Activated CD4-positive, CD25-positive, alpha-beta regulatory T cell treated with anti-CD3 and anti-CD28 coated beads, Interleukin-2, amount 50 U/mL, for 72 hours (primary cell): ENCODE data around the gene USP10.
"Not testable (repeated sequence)": the region's sequence is repeated elsewhere in the genome, so short reads cannot be mapped to it uniquely, and the experiment has no call there.

Experiments
- DNase-seq: peaks from one replicate; pipeline ENCODE4 v3.0.0; 2021

Gene USP10

DNA sequence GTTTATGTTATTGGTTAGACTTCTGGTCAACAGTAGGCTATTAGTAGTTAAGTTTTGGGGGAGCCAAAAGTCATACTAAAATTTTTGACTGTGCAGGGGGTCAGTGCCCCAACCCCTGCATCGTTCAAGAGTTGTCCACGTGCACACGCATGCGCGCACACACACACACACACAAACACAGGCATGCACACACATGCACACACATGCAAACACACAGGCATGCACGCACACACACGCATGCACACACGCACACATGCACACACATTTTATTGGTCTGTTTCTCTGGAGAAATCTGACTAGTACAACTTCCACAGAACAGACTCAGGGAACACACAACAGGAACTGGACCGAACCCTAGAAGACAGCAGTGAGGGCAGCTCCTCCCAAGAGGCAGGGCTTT, 24.4 kb upstream of the USP10 start:
- DNase-seq, result no peak

DNA sequence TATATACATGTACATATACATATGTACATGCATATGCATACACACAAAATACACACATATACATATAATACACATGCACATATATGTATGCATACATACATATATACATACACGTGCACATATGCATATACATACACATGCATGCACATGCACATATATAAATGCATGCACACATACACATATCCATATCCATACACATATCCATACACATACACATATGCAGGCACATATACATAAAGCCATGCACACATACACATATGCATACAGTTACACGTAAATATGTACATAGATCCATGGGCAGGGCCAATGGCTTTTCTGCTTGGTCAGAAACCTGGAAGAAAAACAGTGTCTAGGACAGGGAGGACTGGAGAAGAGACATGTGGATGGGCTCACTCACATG, 23.9 kb upstream of the USP10 start:
- DNase-seq, result no peak

DNA sequence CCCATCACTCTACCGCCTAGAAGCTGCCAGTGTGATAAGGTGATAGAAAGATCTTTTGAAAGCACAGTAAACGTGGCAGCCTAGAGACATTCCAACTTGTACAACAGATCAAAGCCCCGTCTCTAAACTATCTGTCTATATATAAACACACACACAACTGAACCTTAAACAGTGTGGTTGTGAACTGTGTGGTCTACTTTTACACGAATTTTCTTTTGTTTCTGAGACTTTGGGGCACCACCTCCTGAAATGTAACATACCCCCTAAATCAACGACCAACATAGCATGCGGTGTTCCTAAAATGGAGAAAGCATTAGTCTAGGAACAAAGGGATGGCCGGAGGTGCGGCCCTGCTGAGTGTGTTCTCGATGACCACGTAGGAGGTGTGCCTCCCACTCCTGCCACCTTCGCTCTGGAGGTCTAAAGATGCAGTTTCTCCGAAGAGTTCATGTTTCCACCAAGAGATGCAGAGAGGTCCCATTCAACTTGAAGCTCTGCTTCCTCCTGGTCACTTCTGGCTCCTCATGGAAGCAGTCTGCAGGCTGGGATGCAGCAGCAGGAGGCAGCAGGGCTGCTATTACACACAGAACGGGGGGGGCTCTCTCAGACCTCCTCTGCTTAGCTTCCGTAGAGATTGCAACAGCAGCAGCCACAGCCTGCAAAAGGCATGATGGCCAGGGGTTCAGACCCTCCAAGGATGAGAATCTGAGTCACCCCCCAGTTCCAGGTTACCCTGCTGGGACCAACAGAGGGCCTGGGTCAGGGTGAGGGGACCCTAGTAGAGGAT, 22.6 kb upstream of the USP10 start:
- no peak for DNase-seq

DNA sequence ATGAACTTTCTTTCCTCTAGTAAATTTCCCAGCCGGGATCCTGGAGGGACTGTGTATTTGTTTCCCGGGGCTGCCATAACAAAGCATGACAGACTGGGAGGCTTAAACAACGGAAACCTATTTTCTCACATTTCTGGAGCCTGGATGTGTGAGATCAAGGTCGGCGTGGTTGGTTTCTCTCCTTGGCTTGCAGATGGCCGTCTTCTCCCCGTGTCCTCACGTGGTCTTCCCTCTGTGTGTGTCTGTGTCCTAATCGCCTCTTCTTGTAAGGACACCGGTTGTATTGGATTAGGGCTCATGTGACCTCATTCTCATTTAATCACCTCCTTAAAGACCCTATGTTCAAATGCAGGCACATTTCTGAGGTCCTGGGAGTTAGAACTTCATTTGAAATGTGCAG, 22.0 kb upstream of the USP10 start:
- DNase-seq, result no peak

DNA sequence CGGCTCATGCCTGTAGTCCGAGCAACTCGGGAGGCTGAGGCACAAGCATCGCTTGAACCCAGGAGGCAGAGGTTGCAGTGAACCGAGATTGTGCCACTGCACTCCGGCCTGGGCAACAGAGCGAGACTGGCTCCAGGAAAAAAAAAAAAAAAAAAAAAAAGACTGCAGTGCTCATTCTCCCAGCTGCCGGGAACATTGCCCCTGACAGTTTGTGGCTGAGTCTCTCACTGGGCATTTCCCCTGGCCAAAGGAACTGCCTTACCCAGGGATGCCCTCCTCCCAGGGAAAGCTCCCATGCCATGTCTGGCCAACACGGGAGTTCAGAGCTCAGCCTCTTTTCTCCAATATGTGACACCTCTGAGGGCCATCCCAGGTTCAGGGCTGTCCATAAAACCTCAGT, 21.3 kb upstream of the USP10 start:
- no peak for DNase-seq

DNA sequence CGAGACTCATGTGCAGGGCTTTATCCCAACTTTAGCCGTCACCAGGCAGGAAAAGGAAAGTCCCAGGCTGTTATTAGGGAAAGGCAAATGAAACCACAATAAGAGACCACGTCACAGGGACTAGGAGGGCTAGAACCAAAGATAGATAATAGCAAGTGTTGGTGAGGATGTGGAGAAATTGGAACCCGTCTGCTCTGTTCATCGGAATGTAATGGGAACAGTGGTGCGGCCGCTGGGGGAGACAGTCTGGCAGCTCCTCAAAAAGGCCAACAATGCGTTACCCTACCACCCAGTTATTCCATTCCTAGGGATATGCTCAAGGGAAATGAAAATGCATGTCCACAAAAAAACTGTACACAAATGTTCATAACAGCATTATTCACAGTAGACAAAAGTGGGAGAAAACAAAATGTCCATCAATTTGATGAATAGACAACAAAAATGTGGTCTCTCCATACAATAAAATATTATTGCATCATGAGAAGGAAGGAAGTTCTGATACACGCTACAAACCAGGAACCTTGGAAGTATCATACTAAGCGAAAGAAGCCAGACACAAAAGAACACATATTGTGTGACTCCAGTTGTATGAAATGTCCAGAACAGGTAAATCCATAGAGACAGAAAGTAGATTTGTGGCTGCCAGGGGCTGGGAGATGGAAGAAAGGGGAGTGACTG, 19.5 kb upstream of the USP10 start:
- no peak for DNase-seq

DNA sequence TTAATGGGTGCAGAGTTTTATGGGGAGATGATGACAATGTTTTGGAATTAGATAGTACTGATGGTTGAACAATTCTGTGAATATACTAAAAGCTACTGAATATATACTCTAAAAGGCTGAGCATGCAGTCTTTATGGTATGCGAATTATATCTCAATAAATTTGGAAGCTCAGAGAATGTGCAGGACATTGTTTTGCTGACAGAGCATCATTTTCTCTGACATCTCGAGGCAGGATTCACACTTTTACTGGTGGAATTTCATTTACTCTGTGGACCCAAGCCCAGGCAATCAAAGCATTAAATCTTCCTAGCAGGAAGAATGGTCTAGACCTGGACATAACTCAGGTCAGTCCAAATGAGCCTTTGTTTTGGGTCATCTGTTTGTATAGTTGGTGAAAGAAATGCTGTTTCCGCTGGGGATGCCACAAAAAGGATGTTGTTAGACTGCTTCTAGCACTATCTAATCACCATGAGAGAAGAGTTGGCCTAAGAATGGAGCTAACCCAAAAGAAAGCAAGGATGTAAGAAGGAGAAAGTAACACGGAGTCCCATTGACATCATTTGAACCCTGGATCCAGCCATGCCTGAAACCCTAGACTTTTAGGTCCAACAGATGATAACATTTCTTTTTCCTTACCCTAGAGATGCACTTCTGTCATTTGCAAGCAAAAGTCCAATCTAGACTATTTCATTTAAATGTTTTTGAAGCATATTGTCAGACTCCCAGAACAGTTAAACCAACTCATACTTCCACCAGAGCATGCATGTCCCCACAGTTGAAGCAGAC, 18.8 kb upstream of the USP10 start:
- no peak for DNase-seq

- DNase-seq, result no peak
Measured at GRCh38 chr16:84683691-84684591, 15.9 kb upstream of the USP10 start.

DNA sequence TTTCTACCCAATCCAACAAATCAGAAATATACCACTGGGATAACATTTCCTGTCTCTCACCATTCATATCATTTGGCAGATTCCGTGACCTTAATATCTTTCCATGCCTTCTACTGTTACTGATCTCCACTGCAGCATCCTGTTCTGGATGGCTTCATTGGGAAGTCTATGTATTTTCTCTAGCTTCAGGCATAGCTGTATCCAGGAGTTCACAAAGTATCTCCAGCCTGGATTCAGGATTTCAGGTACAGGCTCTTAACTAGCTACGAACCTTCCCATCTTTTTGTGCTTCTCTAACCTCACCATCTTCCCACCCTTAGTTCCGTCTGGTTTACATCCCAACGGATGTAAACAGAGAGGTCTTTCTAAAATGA, 15.2 kb upstream of the USP10 start:
- no peak for DNase-seq

GRCh38 chr16:84685210-84685609, 14.6 kb upstream of the USP10 start:
- no peak for DNase-seq

DNA sequence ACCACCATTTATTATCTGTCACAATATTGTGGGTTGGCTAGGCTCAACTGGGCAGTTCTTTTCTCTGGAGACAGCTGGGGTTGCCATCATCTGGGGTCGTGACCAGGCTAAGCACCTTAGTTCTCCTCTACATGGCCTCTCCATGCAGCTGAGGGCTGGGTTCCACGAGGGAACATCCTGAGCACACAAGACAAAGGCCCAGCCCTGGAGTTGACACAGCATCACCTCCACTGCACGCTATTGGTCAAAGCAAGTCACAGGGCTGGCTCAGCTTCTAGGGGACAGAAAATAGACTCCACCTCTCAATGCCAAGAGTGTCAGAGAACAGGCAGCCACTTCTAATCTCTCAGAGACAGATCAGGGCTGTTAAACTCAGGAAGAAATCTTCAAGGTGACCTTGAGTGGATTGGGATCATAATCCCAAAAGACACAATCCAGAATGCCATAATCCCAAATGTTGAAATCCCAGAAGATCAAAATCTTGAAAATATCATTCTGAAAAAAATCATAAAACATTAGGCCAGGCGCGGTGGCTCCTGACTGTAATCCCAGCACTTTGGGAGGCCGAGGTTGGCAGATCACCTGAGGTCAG, 13.0 kb upstream of the USP10 start:
- no peak for DNase-seq

DNA sequence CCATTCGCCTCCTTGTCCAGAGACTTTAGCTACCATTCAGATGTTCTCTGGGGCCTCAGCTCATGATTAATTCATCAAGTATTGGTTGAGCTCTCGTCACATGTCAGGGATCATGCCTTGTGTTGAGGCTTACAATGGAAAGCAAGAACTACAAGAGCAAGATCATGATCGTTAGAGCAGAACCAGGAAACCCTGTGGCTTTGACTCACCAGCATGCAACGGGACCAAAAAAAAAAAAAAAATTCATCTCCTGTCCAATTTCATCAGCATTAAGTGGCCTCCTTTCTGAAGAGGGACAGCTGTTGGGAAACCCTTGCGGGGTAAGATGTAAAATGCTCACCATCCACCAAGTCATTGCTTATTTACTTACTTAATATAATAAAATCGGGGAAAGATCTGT, 12.1 kb upstream of the USP10 start:
- no peak for DNase-seq

GRCh38 chr16:84688163-84688562, 11.6 kb upstream of the USP10 start:
- DNase-seq, result not testable (repeated sequence)

DNA sequence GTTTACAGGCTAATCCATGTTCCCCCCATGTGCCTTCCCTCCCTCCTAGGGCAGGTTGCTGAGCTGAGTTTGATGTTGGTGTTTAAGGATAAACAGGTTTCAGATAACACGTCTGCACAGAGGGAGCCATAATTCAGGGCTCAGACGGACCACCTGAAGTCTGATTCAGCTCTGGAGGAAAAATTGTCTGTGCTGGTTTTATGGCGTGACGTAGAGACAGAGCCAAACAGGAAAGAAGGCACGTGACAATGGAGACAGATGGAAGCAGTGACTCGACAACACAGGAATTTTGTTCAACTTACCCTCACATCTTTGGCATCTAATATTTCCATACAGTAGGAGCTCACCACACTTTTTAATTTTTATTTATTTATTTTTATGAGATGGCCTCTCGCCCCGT, 10.7 kb upstream of the USP10 start:
- DNase-seq, result no peak

- no peak for DNase-seq
Measured at GRCh38 chr16:84690088-84690819, 9.5 kb upstream of the USP10 start.

DNA sequence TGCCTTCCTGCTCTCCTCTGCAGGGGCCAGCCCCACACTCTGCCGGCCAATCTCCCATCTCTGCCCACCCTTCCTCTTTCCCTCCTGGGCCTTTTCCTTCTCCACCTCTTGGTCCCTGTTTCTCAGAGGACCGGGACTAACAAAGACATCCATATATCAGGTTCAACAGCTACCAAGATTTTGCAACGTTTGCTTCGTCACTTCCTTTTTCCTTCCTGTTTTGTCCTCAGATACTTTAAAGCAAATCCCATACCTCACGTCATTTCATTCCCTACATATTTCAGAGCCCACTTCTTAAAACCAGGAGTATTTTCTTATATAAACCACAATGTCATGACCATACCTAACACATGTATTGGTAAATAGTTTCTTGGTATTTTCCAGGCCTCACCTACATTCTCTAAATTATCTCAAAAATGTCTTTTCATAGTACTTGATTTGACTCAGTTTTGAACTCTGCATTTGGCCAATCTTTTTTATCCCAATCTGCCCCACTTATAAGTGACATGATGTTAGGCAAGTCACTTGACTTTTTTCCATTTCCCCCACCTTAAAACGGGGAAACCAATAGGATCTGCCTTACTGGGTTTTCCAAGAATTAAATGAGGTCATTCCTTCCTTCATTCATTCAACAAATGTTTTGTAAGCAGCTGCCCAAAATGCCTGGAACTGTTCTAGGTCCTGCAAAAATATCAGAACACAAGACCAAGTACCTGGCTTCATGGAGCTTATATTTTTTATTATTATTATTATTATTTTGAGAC, 7.2 kb upstream of the USP10 start:
- DNase-seq, result no peak

DNA sequence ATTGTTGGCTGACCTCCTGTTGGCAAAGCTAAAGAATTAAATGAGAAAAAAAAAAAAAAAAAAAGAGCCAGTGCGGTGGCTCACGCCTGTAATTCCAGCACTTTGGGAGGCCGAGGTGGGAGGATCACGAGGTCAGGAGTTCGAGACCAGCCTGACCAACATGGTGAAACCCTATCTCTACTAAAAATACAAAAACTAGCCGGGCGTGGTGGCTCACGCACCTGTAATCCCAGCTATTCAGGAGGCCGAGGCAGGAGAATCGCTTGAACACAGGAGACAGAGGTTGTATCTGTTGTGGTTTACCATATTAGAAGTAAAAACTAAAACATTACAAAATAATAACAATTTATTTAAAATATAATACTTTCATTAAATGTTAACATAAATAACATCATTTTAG, 5.9 kb upstream of the USP10 start:
- not testable (repeated sequence) for DNase-seq

- DNase-seq, result no peak
Measured at GRCh38 chr16:84694980-84695379, 4.8 kb upstream of the USP10 start.

GRCh38 chr16:84699147-84699711, 571 bp upstream of the USP10 start:
- no peak for DNase-seq

- DNase-seq, result no peak
Measured at GRCh38 chr16:84700446-84701300, 873 bp downstream of the USP10 start.
